ENCODE measurements around the gene KRT76.

The KRT76 gene

DNA sequence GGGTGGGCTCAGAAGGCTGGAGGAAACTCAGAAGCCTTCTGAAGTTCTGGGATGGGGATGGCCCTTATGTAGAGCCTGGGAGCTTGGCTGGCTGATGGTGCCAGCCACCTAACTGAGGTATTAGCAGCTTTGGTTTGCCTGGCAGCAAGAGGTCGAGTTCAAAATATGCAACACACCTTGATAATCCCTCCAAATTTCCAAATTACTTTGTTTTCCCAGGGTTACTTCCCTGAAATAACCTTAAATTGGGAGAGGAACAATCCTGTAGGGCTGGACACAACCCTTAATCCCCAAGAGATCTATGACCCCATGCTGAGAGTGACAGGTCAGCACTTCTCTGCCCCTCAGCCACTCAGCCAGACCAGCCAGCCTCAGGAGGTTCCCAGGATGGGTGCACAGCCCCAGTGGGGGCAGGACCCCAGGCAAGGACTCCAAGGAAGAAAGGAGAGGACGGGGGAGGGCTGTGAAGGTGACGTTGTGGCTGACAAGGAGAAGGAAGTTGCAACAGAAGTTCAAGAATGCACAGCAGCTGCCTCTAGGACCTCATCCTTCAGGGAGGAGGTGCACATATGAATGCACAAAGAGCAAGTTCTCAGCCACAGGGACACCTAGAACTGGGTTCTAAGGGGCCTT, 55.2 kb downstream of the KRT76 start:
- TF ChIP-seq, protein P1, sequence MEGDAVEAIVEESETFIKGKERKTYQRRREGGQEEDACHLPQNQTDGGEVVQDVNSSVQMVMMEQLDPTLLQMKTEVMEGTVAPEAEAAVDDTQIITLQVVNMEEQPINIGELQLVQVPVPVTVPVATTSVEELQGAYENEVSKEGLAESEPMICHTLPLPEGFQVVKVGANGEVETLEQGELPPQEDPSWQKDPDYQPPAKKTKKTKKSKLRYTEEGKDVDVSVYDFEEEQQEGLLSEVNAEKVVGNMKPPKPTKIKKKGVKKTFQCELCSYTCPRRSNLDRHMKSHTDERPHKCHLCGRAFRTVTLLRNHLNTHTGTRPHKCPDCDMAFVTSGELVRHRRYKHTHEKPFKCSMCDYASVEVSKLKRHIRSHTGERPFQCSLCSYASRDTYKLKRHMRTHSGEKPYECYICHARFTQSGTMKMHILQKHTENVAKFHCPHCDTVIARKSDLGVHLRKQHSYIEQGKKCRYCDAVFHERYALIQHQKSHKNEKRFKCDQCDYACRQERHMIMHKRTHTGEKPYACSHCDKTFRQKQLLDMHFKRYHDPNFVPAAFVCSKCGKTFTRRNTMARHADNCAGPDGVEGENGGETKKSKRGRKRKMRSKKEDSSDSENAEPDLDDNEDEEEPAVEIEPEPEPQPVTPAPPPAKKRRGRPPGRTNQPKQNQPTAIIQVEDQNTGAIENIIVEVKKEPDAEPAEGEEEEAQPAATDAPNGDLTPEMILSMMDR (IDR thresholded peaks at IDR 0.05; ENCODE audit: borderline replicate concordance, insufficient read depth, low read depth, low read length), result no peak
- no peak overlapping the region for H3K4me3 ChIP-seq (ENCODE audit: low read depth, low read length)

DNA sequence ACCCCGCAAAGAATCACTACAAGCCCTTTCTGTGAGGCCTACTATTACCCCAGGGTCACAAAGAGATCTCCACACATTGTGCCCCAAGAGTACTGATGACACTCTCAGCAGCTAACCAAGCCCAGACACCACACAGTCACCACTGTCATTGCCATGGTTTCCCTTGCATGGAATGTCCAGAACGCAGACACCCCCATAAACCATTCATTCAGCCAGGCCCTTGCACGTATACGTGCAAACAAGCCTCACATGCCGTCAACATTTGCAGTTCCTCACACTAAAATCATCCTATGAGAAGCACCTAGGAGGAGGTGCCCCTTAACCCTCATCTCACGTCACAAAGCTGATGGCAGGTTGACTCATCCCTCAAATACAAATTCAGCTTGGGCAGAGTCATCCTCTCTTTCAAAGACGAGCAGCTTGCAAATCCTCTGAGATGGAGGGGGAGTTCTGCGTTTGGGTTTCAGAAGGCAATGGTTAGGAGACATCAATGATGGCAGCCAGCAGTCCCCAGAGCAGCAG, 56.7 kb downstream of the KRT76 start:
- TF ChIP-seq, protein P1 (IDR thresholded peaks at IDR 0.05; ENCODE audit: borderline replicate concordance, insufficient read depth, low read depth, low read length), result no peak
- H3K4me3 ChIP-seq (ENCODE audit: low read depth, low read length), result no peak overlapping the region
